HepG2 (cell line): ENCODE measurements around the gene INSR. TPM values are rescaled to one million over a fixed set of nuclear protein-coding genes. Genes with fewer than 3 reads are reported as not detected.

Experiments
- AGO1 ChIP-seq: fragments of 200-400 bp; formaldehyde crosslinking; IDR thresholded peaks from 2 replicates; pipeline ENCODE4 v1.6.1; 2017; ENCODE audit warnings: mild to moderate bottlenecking, low read depth, low read length, moderate library complexity; ENCODE audit not compliant: poor library complexity, severe bottlenecking
- ARNT ChIP-seq: fragments of 450-650 bp; IDR thresholded peaks from 2 replicates; pipeline ENCODE4 v1.6.1; 2017
- FOXK2 ChIP-seq: fragments of 450-650 bp; IDR thresholded peaks from 2 replicates; pipeline ENCODE4 v1.6.1; 2016
- HNRNPH1 ChIP-seq: fragments of 200-400 bp; formaldehyde crosslinking; optimal IDR thresholded peaks from 2 replicates; pipeline ENCODE3; 2017; ENCODE audit warnings: mild to moderate bottlenecking, low read depth, low read length
- KLF13 ChIP-seq: sonication (generic); formaldehyde crosslinking; IDR thresholded peaks from 2 replicates; pipeline ENCODE4 v1.4.0; 2020; ENCODE audit warnings: mild to moderate bottlenecking, missing genetic modification reagents
- MAZ ChIP-seq, 2 experiments: sonication (generic) in 1 of 2; formaldehyde crosslinking in 1 of 2; IDR thresholded peaks; 2 replicates each; pipeline versions ENCODE4 v1.5.0 to v1.6.1; 2012 to 2020; ENCODE audit warnings: low read depth in 2 of 2, mild to moderate bottlenecking in 2 of 2, borderline replicate concordance in 1 of 2, improper control_type of control experiment in 1 of 2, low read length in 1 of 2, missing genetic modification reagents in 1 of 2, moderate library complexity in 1 of 2
- PPARG ChIP-seq: conservative IDR thresholded peaks from 2 replicates; pipeline ENCODE4 v1.6.1; 2016; ENCODE audit warnings: missing biosample characterization, missing genetic modification reagents
- RAD21 ChIP-seq: fragments of 450-650 bp; formaldehyde crosslinking; IDR thresholded peaks from 2 replicates; pipeline ENCODE4 v1.5.0; 2020; ENCODE audit warnings: mild to moderate bottlenecking
- SNAI1 ChIP-seq: sonication (generic); formaldehyde crosslinking; IDR thresholded peaks from 2 replicates; pipeline ENCODE4 v1.5.0; 2020; ENCODE audit warnings: mild to moderate bottlenecking, missing genetic modification reagents, borderline replicate concordance
- SP140L ChIP-seq: sonication (generic); formaldehyde crosslinking; IDR thresholded peaks from 2 replicates; pipeline ENCODE4 v1.4.0; 2020; ENCODE audit warnings: missing genetic modification reagents, borderline replicate concordance
- TCF12 ChIP-seq, 2 experiments: fragments of 450-650 bp in 1 of 2; sonication (generic) in 1 of 2; formaldehyde crosslinking in 1 of 2; IDR thresholded peaks; 2 replicates each; pipeline versions ENCODE4 v1.6.1 to v1.8.0; 2017 to 2022; ENCODE audit warnings: antibody characterized with exemption in 1 of 2, mild to moderate bottlenecking in 1 of 2, missing genetic modification reagents in 1 of 2, moderate library complexity in 1 of 2
- ZNF10 ChIP-seq: sonication (generic); formaldehyde crosslinking; IDR thresholded peaks from 2 replicates; pipeline ENCODE4 v1.4.0; 2020; ENCODE audit warnings: mild to moderate bottlenecking, low read depth, missing genetic modification reagents, borderline replicate concordance
- ZNF234 ChIP-seq: sonication (generic); formaldehyde crosslinking; conservative IDR thresholded peaks from 2 replicates; pipeline ENCODE4 v1.5.1; 2020; ENCODE audit warnings: mild to moderate bottlenecking, missing genetic modification reagents
- ZNF441 ChIP-seq: sonication (generic); formaldehyde crosslinking; IDR thresholded peaks from 2 replicates; pipeline ENCODE4 v1.7.0; 2021; ENCODE audit warnings: missing genetic modification reagents, borderline replicate concordance
- polyA plus RNA-seq, 8 experiments: library from polyadenylated mRNA; depleted of rRNA in 3 of 8; stranded (reverse) in 7 of 8; unstranded in 1 of 8; fragments of >200 nt; fragmentation: Illumina TruSeq in 4 of 8; extraction: Trizol in 4 of 8; gene quantifications; 2 replicates each; pipeline versions ENCODE4 v1.2.1 to v1.2.3, GENCODE V29; 2011 to 2016; ENCODE audit warnings: low read depth in 4 of 8, missing spikeins in 1 of 8, mixed read lengths in 1 of 8; ENCODE audit not compliant: insufficient read depth in 1 of 8
- total RNA-seq, 5 experiments: library from RNA; depleted of rRNA; stranded (reverse); fragments of >200 nt; fragmentation: Illumina TruSeq; extraction: Trizol; gene quantifications; 2 replicates each; pipeline ENCODE4 v1.2.3, GENCODE V29; 2016; ENCODE audit warnings: low read depth in 1 of 5
- TF ChIP-seq, protein P1 (sequence below): sonication (generic); formaldehyde crosslinking; IDR thresholded peaks from 2 replicates; pipeline ENCODE4 v1.4.0; 2020; ENCODE audit warnings: mild to moderate bottlenecking, missing genetic modification reagents

The INSR gene
- total and polyA plus RNA-seq, 2 of the 13 experiments (the other 11 are each of a cell fraction or from before 2014, with no cell fraction given), result 24.2 to 29.8 TPM

DNA sequence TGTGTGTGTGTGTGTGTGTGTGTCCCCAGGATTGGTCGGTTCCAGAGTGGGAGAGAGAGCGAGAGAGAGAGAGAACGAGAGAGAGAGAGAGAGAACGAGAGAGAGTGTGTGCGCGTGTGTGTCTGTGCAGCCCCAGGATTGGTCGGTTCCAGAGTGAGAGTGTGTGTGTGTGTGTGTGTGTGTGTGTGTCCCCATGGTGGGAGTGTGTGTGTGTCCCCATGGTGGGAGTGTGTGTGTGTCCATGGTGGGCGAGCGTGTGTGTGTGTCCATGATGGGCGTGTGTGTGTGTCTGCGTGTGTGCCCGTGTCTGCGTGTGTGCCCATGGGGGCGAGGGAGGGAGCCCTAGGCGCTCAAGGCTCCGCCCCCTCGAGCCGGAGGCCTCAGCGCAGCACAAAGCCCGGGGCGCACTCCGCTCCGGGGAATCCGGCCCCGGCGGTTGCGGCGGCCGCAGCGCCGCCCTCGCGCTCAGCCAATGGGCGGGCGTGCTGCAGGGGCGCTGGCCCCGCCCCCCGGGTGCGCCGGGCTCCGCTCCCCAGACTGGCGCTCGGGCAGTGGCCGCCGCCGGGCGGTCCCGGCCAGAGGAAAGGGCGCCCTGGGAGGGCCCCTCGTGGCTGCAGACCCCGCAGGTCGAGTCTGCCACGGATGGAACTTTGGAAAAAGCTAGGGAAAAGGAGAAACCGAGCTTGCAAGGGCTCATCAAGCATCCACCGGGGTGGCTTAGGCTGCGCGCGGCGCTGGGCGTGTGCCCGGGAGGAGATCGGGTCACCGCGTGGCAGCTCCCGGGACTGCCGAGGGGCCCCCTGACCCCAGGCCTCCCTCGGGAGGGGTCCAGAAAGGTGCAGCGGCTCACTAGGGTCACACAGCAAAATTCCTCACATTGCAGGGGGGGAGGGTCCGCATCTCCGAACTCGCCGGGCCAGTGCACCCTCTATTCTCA, 96.2 kb downstream of the INSR start (continued):
- TF ChIP-seq MAZ (IDR thresholded peaks at IDR 0.05; ENCODE audit: borderline replicate concordance, low read depth, low read length) (peak; percentile 89), MAZ (CRISPR knock-in tag; IDR thresholded peaks at IDR 0.05; ENCODE audit: low read depth) (peak; percentile 91; the same call in 1 of the 2 replicates), AGO1 (no peak), ZNF234 (CRISPR knock-in tag) (no peak), HNRNPH1 (no peak), FOXK2 (0 out of 2 replicates have a peak, but pooled peaks have one; percentile 62), ARNT (no peak), ZNF10 (CRISPR knock-in tag) (no peak), KLF13 (CRISPR knock-in tag) (no peak), TCF12 (IDR thresholded peaks at IDR 0.05) (no peak), TCF12 (CRISPR knock-in tag; IDR thresholded peaks at IDR 0.05) (no peak), SNAI1 (CRISPR knock-in tag) (no peak), ZNF441 (CRISPR knock-in tag) (peak; percentile 13; the same call in 1 of the 2 replicates), RAD21 (CRISPR knock-in tag) (peak; percentile 31; the same call in 1 of the 2 replicates), SP140L (CRISPR knock-in tag) (no peak), PPARG (CRISPR knock-in tag) (0 out of 2 replicates have a peak, but pooled peaks have one; percentile 26)
- TF ChIP-seq, protein P1, sequence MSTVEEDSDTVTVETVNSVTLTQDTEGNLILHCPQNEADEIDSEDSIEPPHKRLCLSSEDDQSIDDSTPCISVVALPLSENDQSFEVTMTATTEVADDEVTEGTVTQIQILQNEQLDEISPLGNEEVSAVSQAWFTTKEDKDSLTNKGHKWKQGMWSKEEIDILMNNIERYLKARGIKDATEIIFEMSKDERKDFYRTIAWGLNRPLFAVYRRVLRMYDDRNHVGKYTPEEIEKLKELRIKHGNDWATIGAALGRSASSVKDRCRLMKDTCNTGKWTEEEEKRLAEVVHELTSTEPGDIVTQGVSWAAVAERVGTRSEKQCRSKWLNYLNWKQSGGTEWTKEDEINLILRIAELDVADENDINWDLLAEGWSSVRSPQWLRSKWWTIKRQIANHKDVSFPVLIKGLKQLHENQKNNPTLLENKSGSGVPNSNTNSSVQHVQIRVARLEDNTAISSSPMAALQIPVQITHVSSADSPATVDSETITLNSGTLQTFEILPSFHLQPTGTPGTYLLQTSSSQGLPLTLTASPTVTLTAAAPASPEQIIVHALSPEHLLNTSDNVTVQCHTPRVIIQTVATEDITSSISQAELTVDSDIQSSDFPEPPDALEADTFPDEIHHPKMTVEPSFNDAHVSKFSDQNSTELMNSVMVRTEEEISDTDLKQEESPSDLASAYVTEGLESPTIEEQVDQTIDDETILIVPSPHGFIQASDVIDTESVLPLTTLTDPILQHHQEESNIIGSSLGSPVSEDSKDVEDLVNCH, result 0 out of 2 replicates have a peak, but pooled peaks have one; percentile 53
